GM19238 (cell line): Measurements from ENCODE around the gene FGFR3.

Source experiments
- DNase-seq: peaks from one replicate; pipeline ENCODE4 v3.0.0; 2011; ENCODE audit warnings: low spot score; ENCODE audit not compliant: insufficient read length

FGFR3 gene

GRCh38 chr4:1769692-1770091 is 23.4 kb upstream of the FGFR3 start:
- no peak for DNase-seq

DNA sequence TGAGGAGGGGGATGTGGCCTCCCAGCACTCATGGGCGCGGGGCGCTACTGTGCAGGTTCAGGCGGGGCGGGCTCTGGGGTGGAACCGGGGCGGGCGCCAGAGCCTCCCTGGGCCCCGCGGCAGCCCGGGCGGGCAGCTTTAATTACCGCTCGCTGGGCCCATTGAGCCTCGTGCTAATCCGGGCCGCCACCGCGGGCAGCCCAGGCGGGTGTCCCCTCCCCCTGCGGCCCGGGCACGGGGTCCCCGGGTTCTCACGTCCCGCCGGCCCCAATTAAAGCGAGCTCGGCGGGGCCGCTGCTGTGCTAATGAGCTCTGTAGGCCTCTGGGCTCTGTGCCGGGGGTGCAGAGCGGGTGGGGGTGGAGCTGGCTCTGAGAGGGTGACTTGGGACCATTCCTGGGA is 22.8 kb upstream of the FGFR3 start:
- no peak for DNase-seq

- no peak for DNase-seq
Measured at GRCh38 chr4:1770791-1771231, 22.3 kb upstream of the FGFR3 start.

GRCh38 chr4:1771555-1772305 is 21.4 kb upstream of the FGFR3 start:
- no peak for DNase-seq

- no peak for DNase-seq
Measured at GRCh38 chr4:1772853-1773538, 20.1 kb upstream of the FGFR3 start.

DNA sequence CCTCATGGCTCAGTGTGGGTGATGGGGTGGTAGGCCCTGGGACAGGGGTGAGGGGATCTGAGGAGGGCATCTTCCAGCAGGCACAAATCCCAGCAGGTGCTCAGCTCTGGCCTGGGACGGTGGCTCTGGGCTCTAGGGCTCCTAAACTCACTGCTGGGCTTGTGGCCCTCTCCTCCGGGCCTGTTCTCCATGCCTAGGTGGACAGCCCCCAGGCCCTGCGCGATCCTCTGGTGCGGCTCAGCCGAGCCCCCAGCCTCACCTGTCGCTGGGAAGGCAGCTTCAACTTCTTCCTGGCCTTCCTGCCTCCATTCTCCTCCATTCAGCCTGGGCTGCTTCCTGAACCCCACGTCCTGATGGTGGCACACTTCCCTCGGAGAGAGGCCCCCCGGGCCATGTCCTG is 19.3 kb upstream of the FGFR3 start:
- no peak for DNase-seq

DNA sequence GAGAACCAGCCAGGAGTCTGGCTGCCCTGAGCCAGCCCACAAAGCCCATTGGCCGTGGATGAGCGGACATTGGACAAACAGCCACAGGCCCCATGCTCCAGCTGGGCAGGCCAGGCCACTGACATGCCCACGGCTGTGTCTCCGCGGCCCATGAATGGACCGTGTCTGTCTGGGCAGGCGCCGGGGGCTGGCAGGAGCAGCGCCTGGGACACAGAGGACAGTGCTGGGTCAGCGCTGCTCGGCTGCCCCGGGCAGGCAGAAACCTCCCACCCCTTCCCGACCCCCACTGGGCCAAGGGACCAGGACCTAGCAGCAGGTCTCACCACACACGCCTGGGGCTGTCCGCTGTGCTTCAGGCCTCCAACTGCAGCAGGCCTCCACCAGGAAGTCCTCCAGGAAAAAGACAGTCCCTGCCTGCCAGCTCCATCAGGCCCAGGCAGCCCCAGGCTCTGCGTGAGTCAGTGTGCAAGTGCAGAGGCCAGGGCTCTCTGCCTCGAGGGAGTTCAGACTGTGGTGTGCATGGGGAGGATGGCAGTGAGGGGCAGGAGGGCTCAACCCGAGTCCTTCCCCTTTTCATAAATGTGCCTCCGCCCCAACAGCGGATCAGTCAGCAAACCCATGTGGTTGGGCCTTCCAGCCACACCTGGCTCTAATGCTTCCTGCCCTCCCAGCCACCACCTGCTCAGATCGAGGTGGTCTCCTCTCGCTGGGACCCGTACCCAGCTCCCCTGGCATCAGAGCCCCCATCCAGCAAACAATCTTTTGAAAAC is 17.2 kb upstream of the FGFR3 start:
- no peak for DNase-seq

- DNase-seq: no peak
Measured at GRCh38 chr4:1776521-1777161, 16.5 kb upstream of the FGFR3 start.

DNA sequence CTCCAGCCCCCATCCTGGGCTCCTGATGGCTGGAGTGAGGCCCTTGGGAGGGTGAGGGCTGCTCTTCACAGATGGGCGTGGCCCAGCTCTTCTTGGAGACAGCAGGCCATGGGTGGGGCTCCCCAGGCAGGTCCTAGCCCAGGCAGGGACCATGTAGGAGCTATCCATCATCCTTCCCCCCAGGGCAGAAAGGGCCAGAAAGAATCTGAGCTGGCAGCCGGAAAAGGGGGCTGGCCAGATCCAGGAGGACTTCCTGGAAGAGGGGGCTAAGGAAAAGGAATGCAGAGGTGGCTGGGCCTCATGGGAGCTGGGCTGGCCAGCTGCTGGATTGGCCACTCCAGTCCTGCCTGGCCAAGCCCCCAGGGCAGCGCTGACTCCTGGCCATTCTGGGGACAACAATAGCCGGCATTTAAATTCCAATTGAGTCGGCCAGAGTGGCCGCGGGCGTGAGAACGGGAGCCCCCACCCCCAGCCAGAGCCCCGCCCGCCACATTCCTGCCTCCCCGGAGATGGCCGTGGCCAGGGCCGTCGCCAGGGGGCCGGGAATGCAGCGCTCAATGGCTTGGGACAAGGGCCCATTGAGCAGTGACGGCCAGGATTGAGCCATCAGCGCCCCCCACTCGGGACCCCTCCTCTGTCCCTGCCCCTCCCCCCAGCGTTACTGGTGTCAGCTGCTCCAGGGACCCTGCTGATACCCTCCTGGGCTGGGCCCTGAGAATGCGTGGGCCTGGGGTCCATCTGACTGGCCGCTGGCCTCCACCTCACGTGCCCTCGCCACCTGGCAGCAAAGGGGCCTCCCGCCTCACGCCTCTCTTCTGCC is 15.1 kb upstream of the FGFR3 start:
- no peak for DNase-seq

- DNase-seq: no peak
Measured at GRCh38 chr4:1778642-1779392, 14.3 kb upstream of the FGFR3 start.

DNA sequence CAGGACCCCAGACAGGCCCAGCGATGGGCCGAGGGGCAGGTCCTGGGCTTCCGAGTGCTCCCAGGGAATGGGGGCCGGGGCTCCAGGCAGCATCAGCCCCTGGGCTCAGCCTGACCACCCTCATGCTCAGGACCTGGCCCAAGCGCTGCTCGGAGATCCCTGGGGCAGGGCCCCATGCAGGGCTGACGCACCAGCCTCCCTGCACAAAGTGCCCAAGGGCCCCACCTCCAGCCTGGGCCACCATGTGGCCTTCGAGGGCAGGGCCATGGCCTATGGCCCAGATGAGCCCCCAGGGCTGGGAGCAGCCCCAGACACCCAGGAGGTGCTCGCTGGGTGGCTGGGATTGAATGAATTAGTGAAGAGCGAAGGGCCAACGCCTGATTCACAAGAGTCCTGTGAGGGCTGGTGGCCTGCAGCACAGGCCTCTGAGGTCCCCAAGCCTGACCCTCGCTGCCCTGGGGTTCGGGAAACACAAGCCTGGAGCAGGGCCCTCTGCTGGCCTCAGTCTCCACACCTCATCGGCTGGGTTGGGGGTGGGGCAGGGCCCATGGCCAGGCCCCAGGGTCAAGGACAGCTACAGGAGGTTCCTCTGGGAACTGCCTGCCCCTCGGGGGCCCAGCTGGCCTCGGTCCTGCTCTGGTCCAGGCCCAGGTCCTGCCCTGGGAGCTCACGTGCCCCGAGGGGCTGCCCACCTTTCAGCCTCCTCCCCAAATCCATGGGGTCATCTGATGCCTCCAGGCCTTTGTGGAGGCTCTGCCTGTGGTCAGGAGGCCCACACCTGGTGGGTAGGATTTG is 13.3 kb upstream of the FGFR3 start:
- no peak for DNase-seq

DNA sequence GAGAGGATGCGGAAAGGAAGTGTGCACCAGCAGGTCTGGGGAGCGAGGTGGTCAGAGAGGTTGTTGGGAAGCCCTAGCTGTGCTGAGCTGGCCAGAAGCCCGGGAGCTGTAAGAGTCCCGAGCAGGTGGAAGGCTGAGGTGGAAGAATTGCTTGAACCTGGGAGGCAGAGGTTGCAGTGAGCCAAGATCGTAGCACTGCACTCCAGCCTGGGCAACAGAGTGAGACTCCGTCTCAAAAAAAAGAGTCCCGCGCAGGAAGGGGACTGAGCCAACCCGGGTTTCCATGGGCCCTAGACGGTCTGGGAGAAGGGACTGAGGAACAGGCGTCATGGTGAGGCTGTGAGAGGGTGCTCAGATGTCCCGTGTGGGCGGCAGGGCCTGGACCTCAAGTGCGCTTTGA is 12.7 kb upstream of the FGFR3 start:
- DNase-seq: no peak

- DNase-seq: no peak
Measured at GRCh38 chr4:1783015-1783414, 10.1 kb upstream of the FGFR3 start.

- DNase-seq: no peak
Measured at GRCh38 chr4:1783970-1784369, 9.1 kb upstream of the FGFR3 start.

DNA sequence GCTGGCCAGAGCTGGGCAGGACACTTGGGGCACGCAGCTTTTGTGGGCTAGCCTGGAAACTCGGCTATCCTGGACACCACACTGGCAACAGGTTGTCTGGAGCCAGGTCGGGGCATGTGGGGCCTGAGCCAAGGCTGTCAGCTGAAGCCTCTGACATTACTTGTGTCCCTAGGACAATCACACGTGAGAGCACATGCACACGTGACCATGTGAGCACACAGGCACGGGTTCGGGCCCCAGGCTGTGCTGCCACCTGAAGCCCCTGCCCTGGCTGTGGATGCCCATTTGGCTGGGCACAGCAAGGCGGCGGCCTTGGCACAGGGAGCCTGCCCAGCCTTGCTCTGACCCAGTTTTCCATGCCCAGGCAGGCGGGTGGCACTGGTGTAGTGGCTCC is 8.7 kb upstream of the FGFR3 start:
- no peak for DNase-seq

GRCh38 chr4:1784789-1785591 is 8.1 kb upstream of the FGFR3 start:
- no peak for DNase-seq

GRCh38 chr4:1785592-1785991 is 7.5 kb upstream of the FGFR3 start:
- no peak for DNase-seq

- no peak for DNase-seq
Measured at GRCh38 chr4:1786544-1787362, 6.3 kb upstream of the FGFR3 start.
